ENCODE results near the gene NSMF.

NSMF gene

DNA sequence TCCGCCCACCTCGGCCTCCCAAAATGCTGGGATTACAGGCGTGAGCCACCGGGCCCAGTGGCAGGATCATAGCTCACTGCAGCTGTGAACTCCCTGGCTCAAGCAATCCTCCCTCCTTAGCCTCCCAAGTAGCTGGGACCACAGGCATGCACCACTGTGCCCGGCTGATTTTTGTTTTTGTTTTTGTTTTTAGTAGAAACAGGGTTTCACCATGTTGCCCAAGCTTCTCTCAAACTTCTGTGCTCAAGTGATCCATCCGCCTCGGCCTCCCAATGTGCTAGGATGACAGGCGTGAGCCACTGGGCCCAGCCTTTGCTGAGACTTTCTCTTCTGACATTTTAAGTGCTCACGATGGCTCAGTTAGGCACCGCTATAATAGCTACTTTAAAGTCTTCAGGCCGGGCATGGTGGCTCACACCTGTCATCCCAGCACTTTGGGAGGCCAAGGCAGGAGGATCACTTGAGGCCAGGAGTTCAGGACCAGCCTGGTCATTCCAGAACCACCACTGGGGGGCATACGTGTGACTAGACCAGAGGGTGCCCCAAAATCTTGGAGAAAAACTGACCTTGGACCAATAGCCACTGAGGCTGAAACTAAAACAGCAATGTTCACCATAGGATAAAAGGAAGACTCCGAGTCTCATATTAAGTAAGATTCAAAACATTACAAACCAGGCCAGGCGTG is 14.9 kb downstream of the NSMF start:
- no peak for DNase-seq

DNA sequence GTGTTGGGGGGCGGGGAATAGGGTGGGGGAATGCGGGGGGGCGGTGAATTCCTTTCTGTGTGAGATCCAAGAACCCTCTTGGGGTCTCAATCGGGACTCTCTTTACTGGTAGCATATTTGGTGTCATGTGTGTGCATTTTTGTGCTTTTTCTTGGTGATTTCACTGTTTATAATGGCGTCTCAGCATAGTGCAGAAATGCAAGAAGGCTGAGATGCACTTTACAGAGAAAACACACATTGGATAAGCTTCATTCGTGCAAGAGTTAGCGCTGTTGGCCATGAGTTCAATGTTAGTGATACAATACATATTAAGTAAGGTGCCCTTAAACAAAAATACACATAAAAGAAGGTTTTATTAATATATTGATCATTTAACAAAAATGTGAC is 17.2 kb downstream of the NSMF start:
- no peak for DNase-seq

GRCh38 chr9:137441289-137441934 is 17.7 kb downstream of the NSMF start, which contains the start of gene ENTPD8:
Gene ENTPD8, minus strand, starts transcription at chr9:137441357. Its CDS starts 3,072 bp downstream, at chr9:137438285.
- no peak for DNase-seq

DNA sequence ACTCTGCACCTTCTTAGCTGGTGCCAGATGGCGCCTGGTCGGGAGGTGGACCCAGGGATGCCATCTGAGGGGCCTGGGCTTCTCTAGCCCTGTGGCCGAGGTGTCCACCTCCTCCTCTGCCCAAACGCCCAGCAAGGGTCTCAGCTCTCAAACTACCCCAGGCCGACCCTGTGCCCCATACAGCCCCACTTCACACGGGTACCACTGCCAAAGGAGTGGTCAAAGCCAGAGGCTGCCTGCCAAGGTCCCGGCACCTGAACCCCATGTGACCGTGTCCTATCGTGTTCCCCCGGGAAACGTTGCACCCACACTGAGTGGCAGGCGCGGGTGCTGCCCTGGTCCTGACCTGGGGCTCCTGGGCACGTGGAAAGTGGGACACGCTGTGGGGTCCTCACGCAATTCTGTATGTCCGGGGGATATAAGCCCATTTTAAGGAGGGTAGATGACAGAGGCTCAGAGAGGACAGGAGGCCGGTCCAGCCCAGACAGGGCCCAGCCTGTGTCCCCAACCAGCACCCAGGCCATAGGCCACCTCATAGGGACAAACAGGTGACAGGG is 19.9 kb downstream of the NSMF start:
- DNase-seq = no peak

DNA sequence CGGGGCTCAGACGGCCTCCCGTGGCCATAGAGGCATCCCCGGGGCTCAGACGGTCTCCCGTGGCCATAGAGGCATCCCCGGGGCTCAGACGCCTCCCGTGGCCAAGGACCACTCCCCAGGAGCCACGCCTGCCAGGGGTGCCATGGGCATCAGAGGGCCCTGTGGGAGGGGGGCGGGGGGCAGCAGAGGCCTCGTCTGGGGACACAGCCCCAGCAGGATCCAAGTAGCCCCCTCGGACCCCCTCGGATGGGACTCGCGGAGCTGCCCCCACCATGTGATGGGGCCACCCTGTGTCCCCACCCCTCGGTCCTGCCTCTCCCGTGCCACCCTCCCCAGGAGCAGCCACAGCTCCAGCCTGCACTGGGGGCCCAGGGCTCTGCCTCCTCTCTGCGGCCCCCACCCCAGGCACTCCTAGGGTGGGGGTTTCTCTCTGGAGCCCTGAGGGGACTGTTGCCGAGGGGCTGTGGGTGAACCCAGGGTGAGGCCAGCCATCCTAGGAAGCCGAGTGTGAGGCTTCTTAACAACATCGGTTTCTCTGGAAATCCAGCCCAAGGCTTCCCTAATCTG is 20.5 kb downstream of the NSMF start:
- DNase-seq = no peak

DNA sequence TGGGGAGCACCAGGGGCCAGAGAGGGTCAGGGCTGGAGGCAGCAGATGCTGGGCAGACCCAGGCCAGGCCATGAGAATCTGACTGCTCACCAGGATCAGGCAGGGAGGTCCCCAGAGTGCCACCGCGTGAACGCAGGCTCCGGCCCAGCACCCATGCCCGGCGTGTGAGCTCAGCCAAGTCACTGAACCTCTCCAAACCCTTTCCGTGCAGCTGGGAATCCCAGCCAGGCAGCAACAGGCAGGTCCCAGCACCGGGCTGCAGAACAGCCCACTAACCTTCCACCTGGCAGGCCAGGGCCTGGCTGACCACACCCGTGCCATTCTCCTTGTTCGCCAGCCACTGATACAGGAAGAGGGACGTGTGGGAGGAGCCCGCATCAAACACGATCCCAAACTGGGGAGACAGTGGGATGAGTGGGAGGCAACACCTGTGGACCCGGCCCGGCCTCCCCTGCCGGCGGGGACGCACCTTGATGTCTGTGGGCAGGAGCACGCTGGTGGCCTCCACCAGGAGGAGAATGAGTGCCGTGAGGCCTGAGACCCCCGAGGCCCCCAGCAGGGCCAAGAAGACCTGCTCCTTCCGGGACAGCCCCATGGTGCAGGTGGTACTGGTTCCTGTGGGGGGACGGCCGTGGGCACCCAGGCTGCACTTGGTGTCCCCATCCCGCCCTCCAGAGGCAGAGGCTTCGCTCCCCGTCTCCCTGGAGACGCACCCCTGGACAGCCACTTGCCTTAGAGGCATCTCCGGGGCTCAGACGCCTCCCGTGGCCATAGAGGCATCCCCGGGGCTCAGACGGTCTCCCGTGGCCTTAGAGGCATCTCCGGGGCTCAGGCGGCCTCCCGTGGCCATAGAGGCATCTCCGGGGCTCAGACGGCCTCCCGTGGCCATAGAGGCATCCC is 21.2 kb downstream of the NSMF start:
- DNase-seq = no peak

DNA sequence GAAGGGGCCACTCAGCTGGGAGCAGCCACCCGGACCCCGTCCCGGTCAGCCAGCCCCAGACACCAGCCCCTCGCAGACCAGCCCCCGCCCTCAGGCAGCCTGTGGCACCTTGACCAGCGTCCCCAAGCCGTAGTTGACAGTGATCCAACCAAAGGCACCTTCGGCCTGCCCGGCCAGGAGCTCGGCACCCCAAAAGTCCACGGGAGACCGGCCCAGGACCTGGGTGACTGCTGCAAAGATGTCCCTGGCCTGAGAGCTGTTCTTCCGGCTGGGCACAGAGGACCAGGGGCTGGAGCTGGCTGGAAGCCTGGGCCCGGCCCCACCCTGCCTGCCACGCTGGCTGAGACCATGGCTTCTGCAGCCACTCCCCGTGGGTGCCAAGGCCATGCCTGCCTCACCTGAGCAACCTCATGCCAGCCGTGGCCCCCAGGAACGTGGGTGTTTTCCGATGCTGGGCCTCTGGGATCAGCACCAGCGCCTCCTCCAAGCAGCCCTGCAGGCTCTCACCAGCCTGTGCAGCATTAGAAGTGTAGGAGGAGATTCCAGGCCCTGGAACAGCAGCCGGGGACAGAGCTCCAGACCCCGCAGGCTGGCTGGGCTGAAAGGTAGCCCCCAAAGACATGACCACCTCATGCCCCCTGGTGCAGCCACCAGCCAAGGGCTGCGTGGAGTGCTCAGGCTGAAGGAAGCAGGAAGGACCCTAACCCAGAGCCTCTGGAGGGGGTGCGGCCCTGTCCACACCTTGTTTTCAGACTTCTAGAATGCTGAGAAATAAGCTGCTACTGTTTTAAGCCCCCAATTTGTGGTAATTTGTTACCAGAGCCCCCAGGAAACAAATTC is 22.2 kb downstream of the NSMF start:
- no peak for DNase-seq

DNA sequence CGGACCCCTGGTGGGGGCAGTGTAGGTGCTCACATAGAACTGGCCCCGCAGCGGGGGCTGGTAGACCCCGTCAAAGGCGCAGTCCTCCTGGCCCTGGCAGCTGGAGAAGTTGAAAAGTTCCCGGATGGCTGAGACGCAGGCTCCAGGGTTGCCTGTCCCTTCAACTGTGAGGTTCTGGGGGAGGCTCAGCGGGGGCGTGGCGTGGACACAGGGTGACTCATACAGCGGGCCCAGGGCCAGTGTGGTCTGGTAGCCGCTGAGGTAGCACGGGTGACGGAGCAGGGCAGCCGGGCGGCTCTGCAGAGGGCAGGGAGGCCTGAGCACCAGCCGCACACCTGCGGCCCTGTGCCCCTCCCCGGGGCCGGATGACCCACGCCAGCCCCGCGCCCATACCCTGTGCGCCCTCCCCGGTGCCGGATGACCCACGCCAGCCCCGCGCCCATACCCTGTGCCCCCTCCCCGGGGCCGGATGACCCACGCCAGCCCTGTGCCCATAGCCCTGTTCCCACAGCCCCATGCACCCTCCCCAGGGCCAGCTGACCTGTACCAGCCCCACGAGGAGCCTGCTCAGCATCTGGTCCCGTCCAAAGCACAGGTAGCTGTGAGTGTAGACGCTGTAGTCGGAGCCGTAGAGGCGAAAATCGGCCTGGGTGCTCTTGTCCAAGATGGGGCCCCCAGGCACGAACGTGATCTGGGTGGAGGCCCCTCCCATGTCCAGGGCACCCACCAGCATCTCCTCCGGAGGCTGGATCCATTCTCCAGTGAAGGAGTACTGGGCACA is 23.0 kb downstream of the NSMF start:
- DNase-seq = no peak

DNA sequence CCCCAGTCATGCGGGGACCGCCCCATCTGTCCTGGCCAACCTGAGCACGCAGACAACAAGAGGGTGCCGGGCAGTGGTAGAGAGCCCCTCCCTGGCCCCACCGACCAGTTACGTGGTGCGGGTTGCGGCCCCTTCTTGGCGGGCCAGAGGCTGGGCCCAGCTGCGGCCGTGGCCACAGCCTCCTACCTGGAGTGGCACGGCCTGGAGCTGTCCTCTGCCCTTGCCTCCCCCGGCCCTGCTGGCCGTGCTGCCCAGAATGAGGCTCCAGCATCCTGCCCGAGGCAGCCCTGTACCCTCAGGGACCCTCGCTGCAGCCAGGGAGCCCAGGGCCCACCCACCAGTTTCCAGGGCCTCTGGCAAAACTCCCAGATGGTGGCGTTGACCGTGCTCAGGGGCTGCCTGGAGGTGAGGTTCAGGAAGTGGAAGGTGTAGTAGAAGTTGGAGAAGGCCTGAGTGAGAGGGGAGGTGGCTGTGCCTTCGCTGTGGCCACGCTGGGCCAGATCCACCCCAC is 23.7 kb downstream of the NSMF start:
- no peak for DNase-seq

DNA sequence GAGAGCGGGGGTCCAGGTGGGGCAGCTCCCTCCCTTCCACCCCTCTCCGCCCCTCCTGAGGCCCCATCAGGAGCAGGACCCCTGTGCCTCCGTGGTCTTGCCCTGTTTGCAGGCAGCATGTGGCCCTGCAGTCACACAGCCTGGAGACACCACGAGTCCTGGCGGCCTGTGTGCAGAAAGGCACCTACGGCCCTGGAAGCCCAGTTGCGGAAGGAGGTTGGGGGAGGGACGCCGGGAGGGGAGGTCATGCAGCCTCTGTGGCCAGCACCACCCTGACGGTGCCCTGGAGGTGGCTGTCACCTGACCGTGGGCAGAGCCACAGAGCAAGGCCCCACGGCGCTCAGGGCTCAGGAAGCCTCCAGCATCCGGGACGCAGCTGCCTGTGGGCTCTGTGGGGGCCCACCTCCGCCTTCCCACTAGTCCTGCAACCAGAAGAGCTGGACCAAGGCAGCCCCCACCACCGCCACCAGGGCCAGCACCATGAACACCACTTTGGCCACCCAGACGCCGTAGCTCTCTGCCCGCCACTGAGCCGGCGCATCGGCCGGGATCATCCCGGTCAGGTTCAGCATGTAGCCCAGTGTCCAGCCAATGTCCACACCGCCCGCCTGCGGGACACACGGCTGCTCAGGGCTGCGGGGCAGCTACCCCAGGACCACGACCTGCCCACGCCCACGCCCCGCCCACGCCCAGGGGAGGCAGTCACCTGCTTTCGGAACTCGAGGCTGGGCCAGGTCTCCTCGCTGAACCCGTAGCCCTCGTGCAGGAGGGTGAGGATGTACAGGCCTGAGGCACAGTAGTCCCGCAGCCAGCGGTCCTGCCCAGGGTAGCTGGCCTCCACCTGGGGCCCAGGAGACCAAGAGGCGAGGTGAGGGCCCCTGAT is 24.4 kb downstream of the NSMF start:
- no peak for DNase-seq

GRCh38 chr9:137433916-137434431 is 25.2 kb downstream of the NSMF start:
- DNase-seq = no peak

- no peak for DNase-seq
Measured at GRCh38 chr9:137433349-137433915, 25.7 kb downstream of the NSMF start.

- DNase-seq = no peak
Measured at GRCh38 chr9:137432687-137433348, 26.3 kb downstream of the NSMF start.

DNA sequence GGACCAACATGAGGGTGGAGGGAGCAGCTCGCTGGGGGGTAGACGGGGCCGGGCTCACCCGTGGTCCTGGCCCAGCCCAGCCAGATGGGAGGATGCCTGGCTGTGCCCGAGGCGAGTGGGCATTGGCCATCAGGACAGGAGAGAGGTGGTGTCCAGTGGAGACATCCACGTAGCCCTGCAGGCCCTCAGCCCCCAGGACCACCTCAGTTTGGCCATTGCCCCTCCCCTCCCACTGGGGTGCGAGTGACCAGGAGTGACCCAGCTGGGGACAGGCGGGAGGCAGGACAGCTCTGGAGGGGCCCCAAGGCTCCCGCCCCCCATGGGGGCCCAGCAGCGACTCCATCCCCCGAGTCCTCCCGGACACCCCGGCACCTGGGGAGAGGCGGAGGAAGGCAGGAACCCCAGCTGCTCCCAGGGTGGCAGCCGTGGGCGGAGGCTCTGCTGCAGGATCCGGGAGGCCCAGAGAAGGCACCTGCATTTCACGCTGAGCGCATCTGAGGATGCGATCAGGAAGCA is 27.7 kb downstream of the NSMF start:
- no peak for DNase-seq

DNA sequence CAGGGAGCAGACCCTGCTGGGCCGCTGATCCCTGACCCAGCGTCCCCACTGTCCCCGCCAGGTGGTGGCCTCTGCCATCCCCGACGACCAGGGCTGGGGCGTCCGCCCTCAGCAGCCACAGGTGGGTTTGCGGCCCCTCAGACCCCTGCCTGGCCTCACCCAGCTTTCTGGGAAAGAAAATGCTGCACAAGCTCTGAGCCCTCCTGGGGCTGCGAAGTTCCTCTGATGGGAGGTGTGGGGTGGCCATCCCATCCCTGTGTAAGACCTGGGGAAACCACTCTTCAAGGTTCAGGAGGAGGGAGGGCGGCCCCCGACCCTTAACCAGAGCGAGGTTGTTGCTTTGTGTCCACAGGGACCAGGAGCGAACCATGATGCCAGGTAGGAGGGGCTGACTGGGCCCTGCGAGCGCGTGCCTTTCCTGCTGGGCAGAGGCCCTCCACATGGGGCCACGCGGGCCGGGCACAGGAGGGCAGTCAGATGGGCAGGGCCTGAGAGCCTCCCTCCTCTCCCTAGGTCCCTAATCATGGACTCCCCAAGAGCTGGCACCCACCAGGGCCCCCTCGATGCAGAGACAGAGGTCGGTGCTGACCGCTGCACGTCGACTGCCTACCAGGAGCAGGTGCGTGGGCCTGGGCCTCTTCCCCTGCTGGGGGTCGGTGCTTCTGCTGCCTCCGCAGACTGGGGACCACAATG is 28.3 kb downstream of the NSMF start:
- no peak for DNase-seq

DNA sequence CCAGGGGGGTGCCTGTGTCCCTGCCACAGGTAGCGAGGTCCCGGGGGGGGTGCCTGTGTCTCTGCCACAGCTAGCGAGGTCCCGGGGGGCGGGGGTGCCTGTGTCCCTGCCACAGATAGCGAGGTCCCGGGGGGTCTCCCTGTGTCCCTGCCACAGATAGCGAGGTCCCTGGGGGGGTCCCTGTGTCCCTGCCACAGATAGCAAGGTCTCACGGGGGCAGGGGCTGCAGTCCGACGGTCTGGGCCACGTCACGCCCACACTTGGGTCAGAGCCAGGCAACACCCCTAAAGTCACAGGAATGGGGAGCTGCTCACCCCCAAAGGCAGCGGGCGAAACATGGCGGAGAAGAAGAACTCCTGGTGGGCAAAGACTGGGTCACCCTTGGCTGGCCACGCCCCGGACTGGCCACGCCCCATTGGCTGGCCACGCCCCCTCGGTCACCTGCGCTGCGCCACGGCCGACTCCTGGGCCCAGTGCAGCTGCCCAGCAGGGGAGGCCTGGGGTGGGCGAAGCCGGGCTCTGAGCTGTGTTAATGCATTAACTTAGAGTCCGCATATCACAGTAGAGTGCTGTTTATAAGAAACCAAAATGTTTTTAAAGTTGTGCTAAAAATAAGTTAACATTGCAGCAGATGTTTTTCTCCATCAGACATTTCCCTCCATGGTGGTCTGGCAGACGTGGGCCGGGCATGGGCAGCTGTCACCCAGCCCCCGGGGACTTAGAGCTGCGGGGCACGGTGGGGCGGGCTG is 29.0 kb downstream of the NSMF start:
- no peak for DNase-seq

DNA sequence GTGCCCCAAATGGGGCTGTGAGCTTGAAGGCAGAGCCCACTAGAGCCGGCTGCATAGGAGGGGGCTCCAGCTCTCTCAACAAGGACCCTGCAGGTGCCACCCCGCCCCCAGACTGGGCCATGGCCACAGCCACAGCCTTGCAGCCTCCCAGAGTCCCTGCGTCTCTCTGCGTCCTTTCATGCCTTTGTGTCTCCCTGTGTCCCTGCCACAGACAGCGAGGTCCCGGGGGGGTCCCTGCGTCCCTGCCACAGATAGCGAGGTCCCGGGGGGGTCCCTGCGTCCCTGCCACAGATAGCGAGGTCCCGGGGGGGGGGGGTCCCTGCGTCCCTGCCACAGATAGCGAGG is 29.6 kb downstream of the NSMF start:
- no peak for DNase-seq
